ENCODE measurements around the gene PRPSAP2. TPM values are rescaled to one million over a fixed set of nuclear protein-coding genes. Genes with fewer than 3 reads are reported as not detected.
"Not testable (repeated sequence)": the region's sequence is repeated elsewhere in the genome, so short reads cannot be mapped to it uniquely, and the experiment has no call there.

PRPSAP2 gene
- total RNA-seq, 1 donor from 2014 or later, result 18.3 TPM

DNA sequence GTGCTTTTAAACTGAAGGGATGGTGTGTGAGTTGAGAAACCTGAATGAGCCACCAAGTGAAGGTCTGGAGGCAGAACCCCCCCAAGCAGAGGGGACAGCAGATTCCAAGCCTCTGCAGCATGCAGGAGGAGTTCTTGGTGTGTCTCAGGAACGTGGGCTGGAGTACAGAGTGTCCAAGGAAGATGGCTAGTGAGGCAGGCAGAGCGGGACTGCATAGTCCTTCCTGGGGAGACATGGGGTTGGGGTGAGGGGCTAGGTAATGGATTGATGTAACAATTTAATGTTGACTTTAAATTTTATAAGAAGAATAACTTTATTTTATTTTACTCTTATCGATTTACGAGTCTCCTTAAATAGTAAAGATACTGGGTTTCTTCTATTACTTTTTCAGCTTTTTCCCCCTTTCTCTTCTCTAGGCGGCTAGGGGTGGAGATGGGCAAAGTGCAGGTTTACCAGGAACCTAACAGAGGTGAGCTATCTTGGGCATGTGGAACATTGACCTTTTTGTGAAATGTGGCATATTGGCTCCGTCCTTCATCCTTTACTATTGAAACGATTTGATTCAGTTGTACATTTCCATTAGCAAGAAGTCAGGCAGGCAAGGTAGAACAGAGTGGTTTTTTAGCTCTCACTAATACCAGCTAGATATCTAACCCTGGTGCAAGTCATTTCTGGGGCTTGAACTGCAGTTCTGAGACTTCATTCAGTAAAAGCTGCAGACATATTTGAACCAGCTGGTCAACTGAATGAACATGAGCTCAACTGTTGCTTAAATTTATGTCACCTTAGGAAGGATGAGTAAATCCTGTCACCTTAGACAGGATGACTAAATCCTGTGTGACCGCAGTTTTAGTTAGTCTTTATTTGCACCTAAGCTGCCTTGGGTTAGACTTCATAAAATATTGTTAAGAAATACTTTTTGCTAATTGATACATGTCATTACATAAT, 9.2 kb downstream of the PRPSAP2 start:
- intact Hi-C loops (cut with DNase I), result loop anchor here (10.0 kb wide), 1 partner anchor 48 kb away; no protein-coding TSS in a partner anchor
- no peak for ATAC-seq (ENCODE audit: poor library complexity)
- no peak for DNase-seq

DNA sequence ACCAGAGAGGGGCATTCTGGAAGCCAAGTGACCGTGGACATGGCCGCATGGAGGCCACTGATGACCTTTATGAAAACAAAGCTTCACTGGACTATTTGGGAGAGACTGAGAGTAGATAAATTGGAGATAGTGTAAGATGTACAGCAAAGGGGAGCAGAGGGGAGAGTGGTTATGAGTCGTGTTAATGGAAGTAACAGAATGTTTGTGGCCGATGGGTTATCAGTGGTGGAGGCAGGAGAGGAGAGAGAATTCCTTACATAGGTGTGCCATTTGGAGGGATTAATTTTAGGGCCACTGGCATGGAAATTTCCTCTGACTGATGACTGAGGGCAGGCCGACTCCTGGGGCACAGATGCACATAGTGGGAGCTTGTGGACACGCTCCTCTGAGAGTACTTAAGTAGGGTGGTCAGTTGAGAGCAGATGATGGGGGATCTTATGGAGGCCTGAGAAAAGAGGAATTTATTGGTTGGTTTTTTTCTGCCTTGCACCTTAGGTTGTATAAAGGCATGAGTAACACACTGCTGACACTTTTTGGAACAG, 19.2 kb downstream of the PRPSAP2 start:
- intact Hi-C loops (cut with DNase I), result no loop called here
- DNase-seq (no peak), ATAC-seq (ENCODE audit: poor library complexity) (no peak)

GRCh38 chr17:18888766-18889290, 30.9 kb downstream of the PRPSAP2 start:
- ATAC-seq (ENCODE audit: poor library complexity) (no peak), DNase-seq (no peak)
- intact Hi-C loops (cut with DNase I), result no loop called here

- DNase-seq (no peak), ATAC-seq (ENCODE audit: poor library complexity) (no peak)
- intact Hi-C loops (cut with DNase I), result no loop called here
These were observed 31.7 kb downstream of the PRPSAP2 start for GRCh38 chr17:18889658-18890057.

DNA sequence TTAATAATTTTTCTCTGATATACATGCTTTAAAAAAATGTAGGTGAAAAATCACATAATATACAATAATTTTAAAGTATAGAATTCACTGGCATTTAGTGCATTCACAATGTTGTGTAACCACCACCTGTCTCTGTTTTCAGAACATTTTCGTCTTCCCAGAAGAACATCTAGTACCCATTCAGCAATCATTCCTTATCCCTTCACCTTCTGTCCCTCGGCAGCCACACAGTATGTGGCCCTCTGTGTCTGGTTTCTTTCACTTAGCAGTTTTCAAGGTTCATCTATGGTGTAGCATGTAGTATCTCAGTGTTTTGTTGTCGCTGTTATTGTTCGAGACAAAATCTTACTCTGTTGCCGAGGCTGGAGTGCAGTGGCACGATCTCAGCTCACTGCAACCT, 33.6 kb downstream of the PRPSAP2 start:
- ATAC-seq (ENCODE audit: poor library complexity) (peak; percentile 73), DNase-seq (no peak)
- intact Hi-C loops (cut with DNase I), result no loop called here

DNA sequence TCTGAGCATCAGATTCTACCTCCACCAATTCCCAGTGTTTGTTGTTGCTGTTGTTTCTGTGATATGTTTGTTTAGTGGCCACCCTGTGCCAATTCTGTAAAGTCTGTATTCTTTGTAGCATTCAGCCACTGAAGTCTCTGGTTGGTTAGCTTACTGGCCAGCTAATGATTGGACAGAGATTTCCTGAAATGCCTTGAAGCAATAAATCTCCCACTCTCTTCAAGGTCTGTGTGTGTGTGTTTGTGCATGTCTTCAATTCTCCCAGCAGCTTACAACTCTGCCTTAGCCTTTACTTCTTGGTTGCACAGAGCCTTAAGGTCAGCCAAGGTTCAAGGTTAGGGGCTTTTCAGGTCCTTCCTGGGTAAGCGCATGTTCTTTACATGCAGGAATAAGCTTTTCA, 38.2 kb downstream of the PRPSAP2 start:
- DNase-seq (no peak), ATAC-seq (ENCODE audit: poor library complexity) (no peak)
- intact Hi-C loops (cut with DNase I), result no loop called here

- DNase-seq, result no peak
- intact Hi-C loops (cut with DNase I), result no loop called here
- ATAC-seq (ENCODE audit: poor library complexity), result no peak
These were observed 39.0 kb downstream of the PRPSAP2 start for GRCh38 chr17:18896947-18897346.

GRCh38 chr17:18904482-18904881, 46.6 kb downstream of the PRPSAP2 start:
- DNase-seq (no peak), ATAC-seq (ENCODE audit: poor library complexity) (no peak)
- intact Hi-C loops (cut with DNase I), result no loop called here

DNA sequence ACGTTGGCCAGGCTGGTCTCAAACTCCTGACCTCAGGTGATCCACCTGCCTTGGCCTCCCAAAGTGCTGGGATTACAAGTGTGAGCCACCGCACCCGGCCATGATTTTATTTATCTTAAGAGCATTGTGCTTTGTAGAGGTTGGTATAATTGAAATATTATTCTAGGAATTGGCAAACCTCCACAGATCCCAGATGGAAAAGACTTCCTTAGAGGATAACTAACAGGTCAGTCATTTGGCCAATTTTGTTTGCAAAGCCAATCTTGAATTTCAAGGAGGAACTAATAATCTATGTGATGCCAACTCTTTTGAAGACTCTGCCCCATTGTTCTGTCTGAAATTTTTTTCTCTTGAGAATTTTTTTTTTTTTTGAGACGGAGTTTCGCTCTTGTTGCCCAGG, 47.3 kb downstream of the PRPSAP2 start:
- no peak for ATAC-seq (ENCODE audit: poor library complexity)
- DNase-seq, result no peak
- intact Hi-C loops (cut with DNase I), result no loop called here

GRCh38 chr17:18910326-18910725, 52.4 kb downstream of the PRPSAP2 start:
- DNase-seq, result no peak
- intact Hi-C loops (cut with DNase I), result loop anchor here (10.0 kb wide), 2 partner anchors 46 to 54 kb away; no protein-coding TSS in a partner anchor
- no peak for ATAC-seq (ENCODE audit: poor library complexity)

DNA sequence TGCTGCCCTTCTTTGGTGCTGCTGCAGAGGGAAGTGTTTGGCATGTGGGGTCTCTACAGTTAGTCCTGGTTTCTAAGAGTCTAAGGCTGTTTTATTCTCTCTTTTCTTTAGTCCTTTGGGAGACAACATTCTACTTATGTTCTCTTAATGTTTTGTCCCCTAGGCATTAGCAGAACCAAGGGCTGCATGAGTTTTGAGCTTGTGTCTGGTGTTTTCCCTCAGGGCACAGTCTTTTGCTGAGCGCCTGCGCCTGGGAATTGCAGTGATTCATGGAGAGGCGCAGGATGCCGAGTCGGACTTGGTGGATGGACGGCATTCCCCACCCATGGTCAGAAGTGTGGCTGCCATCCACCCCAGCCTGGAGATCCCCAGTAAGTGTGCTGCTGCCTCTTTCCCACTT, 53.0 kb downstream of the PRPSAP2 start:
- ATAC-seq (ENCODE audit: poor library complexity) (no peak), DNase-seq (no peak)
- intact Hi-C loops (cut with DNase I), result loop anchor here (10.0 kb wide), 2 partner anchors 46 to 54 kb away; no protein-coding TSS in a partner anchor

- intact Hi-C loops (cut with DNase I), result loop anchor here (10.0 kb wide), 2 partner anchors 48 to 52 kb away; no protein-coding TSS in a partner anchor
These were observed 59.0 kb downstream of the PRPSAP2 start for GRCh38 chr17:18916816-18917500.

DNA sequence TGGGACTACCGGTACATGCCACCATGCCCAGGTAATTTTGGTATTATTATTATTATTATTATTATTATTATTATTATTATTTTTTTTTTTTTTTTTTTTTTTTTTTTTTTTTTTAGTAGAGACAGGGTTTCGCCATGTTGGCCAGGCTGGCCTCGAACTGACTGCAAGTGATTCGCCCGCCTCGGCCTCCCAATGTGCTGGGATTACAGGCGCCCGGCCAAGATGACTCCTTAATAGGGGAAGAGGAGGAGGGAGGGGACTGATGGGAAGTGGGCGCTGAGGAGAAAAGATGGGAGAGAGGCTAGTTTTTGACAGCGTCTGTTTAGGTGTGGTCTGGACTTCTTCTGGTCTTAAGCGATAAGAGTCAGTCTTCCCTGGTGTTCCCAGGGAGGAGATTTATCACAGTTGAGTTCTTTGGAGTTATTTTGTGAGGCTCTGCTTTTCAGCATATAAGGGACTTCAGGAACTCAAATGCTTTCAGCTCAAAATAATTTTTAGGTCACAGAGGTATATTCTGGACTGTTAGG, 59.6 kb downstream of the PRPSAP2 start:
- intact Hi-C loops (cut with DNase I), result loop anchor here (10.0 kb wide), 2 partner anchors 47 to 53 kb away; no protein-coding TSS in a partner anchor
- ATAC-seq (ENCODE audit: poor library complexity), result no peak
- no peak for DNase-seq

More at GRCh38 chr17:18916816-18917500, 59.0 kb downstream of the PRPSAP2 start:
- no peak for ATAC-seq (ENCODE audit: poor library complexity)
- no peak for DNase-seq

GRCh38 chr17:18919963-18920362, 62.0 kb downstream of the PRPSAP2 start:
- intact Hi-C loops (cut with DNase I), result loop anchor here (10.0 kb wide), 2 partner anchors 45 to 55 kb away; no protein-coding TSS in a partner anchor
- no peak for DNase-seq
- ATAC-seq (ENCODE audit: poor library complexity), result peak; percentile 31

DNA sequence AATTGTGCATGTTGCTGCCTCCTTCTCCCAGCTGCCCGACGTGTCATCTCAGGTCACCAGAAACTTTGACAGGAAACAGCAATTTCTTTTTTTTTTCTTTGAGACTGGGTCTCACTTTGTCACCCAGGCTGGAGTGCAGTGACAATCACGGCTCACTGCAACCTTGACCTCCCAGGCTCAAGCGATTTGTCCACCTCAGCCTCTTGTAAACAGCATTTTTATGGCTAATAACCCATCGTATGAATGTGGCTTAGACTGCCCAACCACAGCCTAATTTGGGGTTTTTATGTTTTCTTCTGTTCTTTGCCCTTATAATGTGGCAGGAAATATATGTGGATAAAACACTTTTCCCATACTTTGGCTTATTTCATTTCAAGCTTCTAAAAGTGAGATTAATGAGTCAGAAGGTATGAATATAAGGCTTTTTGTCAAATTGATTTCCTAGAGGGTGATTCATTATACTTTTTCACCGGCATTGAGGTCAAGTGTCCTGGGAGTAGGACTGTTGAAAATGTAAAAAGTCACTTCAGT, 63.0 kb downstream of the PRPSAP2 start:
- ATAC-seq (ENCODE audit: poor library complexity), result peak; percentile 43
- intact Hi-C loops (cut with DNase I), result no loop called here
- no peak for DNase-seq

DNA sequence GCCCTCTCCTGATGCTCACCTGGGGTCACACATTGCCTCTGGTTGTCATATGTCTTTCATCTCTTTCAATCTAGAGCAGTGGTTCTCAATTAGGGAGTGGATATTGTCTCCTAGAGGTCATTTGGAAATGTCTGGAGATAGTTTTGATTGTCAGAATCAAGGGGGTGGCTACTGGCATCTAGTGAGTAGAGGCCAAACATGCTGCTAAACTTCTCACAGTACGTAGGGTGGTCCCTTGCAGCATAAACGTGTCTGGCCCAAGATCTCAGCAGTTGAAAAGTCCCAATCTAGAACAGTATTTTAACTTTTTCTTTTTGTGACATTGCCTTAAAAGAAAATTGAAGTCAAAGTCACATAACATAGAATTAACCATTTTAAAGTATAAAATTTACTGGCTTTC, 63.6 kb downstream of the PRPSAP2 start:
- no peak for DNase-seq
- intact Hi-C loops (cut with DNase I), result no loop called here
- ATAC-seq (ENCODE audit: poor library complexity), result no peak

DNA sequence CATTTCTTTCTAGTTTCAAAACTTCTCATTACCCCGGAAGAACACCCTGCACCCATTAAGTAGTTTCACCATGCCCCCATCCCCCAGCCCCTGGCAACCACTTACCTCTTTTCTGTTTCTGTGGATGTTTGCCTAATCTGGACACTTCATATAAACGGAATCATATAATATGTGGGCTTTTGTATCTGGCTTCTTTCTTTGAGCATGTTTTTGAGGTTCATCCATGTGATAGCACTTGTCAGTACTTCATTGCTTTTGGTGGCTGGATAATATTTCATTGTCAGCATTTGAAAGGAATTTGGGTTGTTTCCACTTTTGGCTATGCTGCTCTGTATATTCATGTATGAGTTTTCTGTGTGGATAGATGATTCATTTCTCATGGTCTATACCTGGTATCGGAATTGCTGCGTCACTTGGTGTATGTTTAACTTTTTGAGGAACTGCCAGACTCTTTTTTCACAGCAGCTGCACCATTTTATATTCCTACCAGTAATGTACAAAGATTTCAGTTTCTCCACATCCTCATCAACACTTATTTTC, 64.1 kb downstream of the PRPSAP2 start:
- intact Hi-C loops (cut with DNase I), result no loop called here
- no peak for DNase-seq
- no peak for ATAC-seq (ENCODE audit: poor library complexity)

GRCh38 chr17:18922596-18922995, 64.7 kb downstream of the PRPSAP2 start:
- intact Hi-C loops (cut with DNase I); DNase-seq; ATAC-seq (ENCODE audit: poor library complexity): not testable (repeated sequence)

All from Right ventricle myocardium superior (tissue), 1 donor.